ENCODE data around the gene PHGDH. TPM values are rescaled to one million over a fixed set of nuclear protein-coding genes. Genes with fewer than 3 reads are reported as not detected.
"Not testable (repeated sequence)": the region's sequence is repeated elsewhere in the genome, so short reads cannot be mapped to it uniquely, and the experiment has no call there.

The PHGDH gene
- total RNA-seq, 2 experiments from 2014 or later: 422 to 439 TPM

GRCh38 chr1:119786046-119786445 is 74.3 kb downstream of the PHGDH start:
- H3K27me3 Mint-ChIP-seq (ENCODE audit: low read depth); H3K36me3 Mint-ChIP-seq (ENCODE audit: low read depth); H3K4me1 Mint-ChIP-seq (ENCODE audit: low read depth); H3K27ac Mint-ChIP-seq; intact Hi-C loops (cut with micrococcal nuclease); H3K9me3 Mint-ChIP-seq; H3K4me3 Mint-ChIP-seq; DNase-seq: not testable (repeated sequence)
- CTCF ChIA-PET: interaction anchor here (1.0 kb wide), 1 partner anchor 23 kb away, joined by 5 read pairs; no protein-coding TSS in a partner anchor

GRCh38 chr1:119786473-119787050 is 74.8 kb downstream of the PHGDH start:
- H3K27me3 Mint-ChIP-seq (ENCODE audit: low read depth): not testable (repeated sequence)

DNA sequence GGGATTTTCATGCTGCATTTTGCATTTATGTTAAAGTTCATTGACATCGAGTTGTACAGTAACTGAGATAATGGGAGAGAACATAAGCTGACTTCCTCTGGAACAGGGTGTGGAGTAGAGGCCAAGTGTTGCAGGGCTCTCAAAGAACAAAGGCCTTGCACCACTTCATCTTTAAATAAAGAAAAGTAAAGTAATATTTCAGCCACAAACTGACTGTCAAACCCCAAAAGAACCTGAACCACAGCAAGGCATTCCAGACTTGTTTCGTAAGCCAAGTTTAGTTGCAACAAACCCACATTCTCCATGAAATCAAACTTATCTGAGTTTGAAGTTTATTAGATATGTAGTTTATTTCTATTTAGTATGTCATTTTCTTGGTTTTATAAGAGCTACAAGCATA is 76.0 kb downstream of the PHGDH start:
- Mint-ChIP-seq H3K36me3 (ENCODE audit: low read depth) (no peaks in the 10 kb centered on the region), H3K9me3 (no peaks in the 10 kb centered on the region), H3K4me3 (no peak overlapping the region), H3K4me1 (ENCODE audit: low read depth) (peaks cover 9% of the 10 kb centered on the region), H3K27me3 (ENCODE audit: low read depth) (no peaks in the 10 kb centered on the region), H3K27ac (no peak overlapping the region)
- CTCF ChIA-PET: interaction anchor here (1.1 kb wide), 1 partner anchor 22 kb away, joined by 6 read pairs; no protein-coding TSS in a partner anchor
- DNase-seq: no peak
- intact Hi-C loops (cut with micrococcal nuclease): no loop called here

More at GRCh38 chr1:119786473-119787050, 74.8 kb downstream of the PHGDH start:
- H3K36me3 Mint-ChIP-seq (ENCODE audit: low read depth); DNase-seq; H3K4me1 Mint-ChIP-seq (ENCODE audit: low read depth); H3K9me3 Mint-ChIP-seq; H3K4me3 Mint-ChIP-seq; intact Hi-C loops (cut with micrococcal nuclease); H3K27ac Mint-ChIP-seq: not testable (repeated sequence)
- CTCF ChIA-PET: interaction anchor here (1.0 kb wide), 1 partner anchor 22 kb away, joined by 5 read pairs; no protein-coding TSS in a partner anchor

DNA sequence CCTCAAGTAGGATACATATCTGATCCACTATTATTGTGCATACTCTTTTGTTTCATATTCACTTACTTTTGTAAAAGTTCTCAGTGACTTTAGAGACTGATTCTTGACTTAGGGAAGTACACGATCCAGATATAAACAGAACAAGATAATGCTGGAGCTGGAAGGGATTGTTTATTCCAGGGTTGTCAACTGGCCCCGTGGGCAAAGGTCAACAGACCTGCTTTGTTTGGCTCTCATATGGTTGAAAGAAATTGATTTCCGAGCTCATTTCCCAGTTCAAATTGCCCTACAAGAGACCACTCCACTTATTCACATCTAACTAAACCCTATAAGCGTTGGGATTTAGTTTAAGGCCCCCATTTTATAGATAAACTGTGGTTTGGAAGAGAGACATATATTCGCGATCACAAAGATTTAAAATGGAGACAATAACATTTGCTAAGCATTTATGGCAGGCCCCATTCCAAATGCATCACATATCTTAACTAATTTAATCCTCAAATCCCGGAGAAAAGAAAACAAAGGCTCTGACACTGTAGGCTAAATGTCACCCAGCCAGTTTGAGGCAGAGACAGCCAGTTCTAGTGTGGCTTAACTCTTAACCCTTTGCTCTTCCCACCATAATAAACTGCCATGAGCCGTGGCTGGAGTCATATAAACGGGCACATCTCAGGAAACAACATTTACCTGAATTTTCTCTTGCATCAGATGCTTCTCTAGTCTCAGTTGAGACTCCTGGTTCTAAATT is 78.9 kb downstream of the PHGDH start:
- peaks cover 7% of the 10 kb centered on the region for H3K4me1 Mint-ChIP-seq (ENCODE audit: low read depth)
- DNase-seq: no peak
- no peaks in the 10 kb centered on the region for H3K9me3 Mint-ChIP-seq
- CTCF ChIA-PET: no interaction called here
- no peak overlapping the region for H3K27ac Mint-ChIP-seq
- H3K4me3 Mint-ChIP-seq: no peak overlapping the region
- intact Hi-C loops (cut with micrococcal nuclease): no loop called here
- no peaks in the 10 kb centered on the region for H3K27me3 Mint-ChIP-seq (ENCODE audit: low read depth)
- H3K36me3 Mint-ChIP-seq (ENCODE audit: low read depth): no peaks in the 10 kb centered on the region

- intact Hi-C loops (cut with micrococcal nuclease): no loop called here
- Mint-ChIP-seq H3K27me3 (ENCODE audit: low read depth) (no peaks in the 10 kb centered on the region), H3K4me1 (ENCODE audit: low read depth) (peaks cover 2% of the 10 kb centered on the region), H3K27ac (no peak overlapping the region), H3K36me3 (ENCODE audit: low read depth) (no peaks in the 10 kb centered on the region), H3K4me3 (no peak overlapping the region), H3K9me3 (no peaks in the 10 kb centered on the region)
- CTCF ChIA-PET: interaction anchor here (0.6 kb wide), 1 partner anchor 15 kb away, joined by 3 read pairs; no protein-coding TSS in a partner anchor
- DNase-seq: no peak
These were observed 79.6 kb downstream of the PHGDH start for GRCh38 chr1:119791377-119791776.

Other genes starting within 250 kb of the PHGDH start
- not detected for gene HSD3B1, start 204.7 kb upstream of the PHGDH start, total RNA-seq
- under 1 TPM; 0.41 to 0.59 TPM for gene ZNF697, start 63.7 kb upstream of the PHGDH start, total RNA-seq
- gene HMGCS2, start 57.0 kb downstream of the PHGDH start, total RNA-seq: not detected
- 1 to 10 TPM in 1 of 2 experiments, under 1 TPM in 1; 0.64 to 1.0 TPM for gene REG4, start 99.5 kb downstream of the PHGDH start, total RNA-seq
- gene ADAM30, start 184.6 kb downstream of the PHGDH start, total RNA-seq: not detected